RWPE2 (cell line): ENCODE measurements around the gene DIO1.

Experiments used
- ATAC-seq: fragments of 200-7000 bp; cut with Tn5 transposase; 3 replicates; pipeline ENCODE4 v1.9.1; 2021; ENCODE audit warnings: low read depth
- DNase-seq: peaks from one replicate; pipeline ENCODE4 v3.0.0-alpha.2; 2020; ENCODE audit warnings: low spot score
- H3K27ac ChIP-seq: fragments of 450-650 bp; 2 replicates; pipeline ENCODE4 v1.5.1; 2017; ENCODE audit warnings: mild to moderate bottlenecking; ENCODE audit not compliant: poor library complexity, severe bottlenecking
- H3K27me3 ChIP-seq: fragments of 250-450 bp; sonication (Bioruptor Pico); 2 replicates; pipeline ENCODE4 v1.5.1; 2021; ENCODE audit warnings: mild to moderate bottlenecking, moderate library complexity; ENCODE audit not compliant: insufficient read depth, poor library complexity, severe bottlenecking
- H3K36me3 ChIP-seq: fragments of 250-450 bp; sonication (Bioruptor Pico); 2 replicates; pipeline ENCODE4 v1.5.1; 2020; ENCODE audit warnings: low read depth, mild to moderate bottlenecking, moderate library complexity
- H3K4me1 ChIP-seq: fragments of 250-450 bp; sonication (Bioruptor Pico); 2 replicates; pipeline ENCODE4 v1.5.1; 2021; ENCODE audit warnings: mild to moderate bottlenecking, moderate library complexity; ENCODE audit not compliant: insufficient read depth, poor library complexity, severe bottlenecking
- H3K4me3 ChIP-seq: fragments of 250-450 bp; sonication (Bioruptor Pico); 2 replicates; pipeline ENCODE4 v1.5.1; 2021; ENCODE audit warnings: mild to moderate bottlenecking, moderate library complexity; ENCODE audit not compliant: severe bottlenecking
- H3K9me3 ChIP-seq: fragments of 250-450 bp; sonication (Bioruptor Pico); 2 replicates; pipeline ENCODE4 v1.5.1; 2021; ENCODE audit warnings: mild to moderate bottlenecking, moderate library complexity; ENCODE audit not compliant: severe bottlenecking
- CTCF ChIP-seq: fragments of 450-650 bp; IDR thresholded peaks from one replicate; pipeline ENCODE4 v1.5.1; 2017; ENCODE audit warnings: mild to moderate bottlenecking, moderate library complexity; ENCODE audit not compliant: poor library complexity, severe bottlenecking

Gene DIO1

GRCh38 chr1:53931523-53931922, 37.5 kb downstream of the DIO1 start:
- Histone ChIP-seq H3K4me1 (no peaks in the 10 kb centered on the region), H3K27me3 (no peaks in the 10 kb centered on the region), H3K4me3 (no peak overlapping the region), H3K36me3 (peaks cover 60% of the 10 kb centered on the region), H3K27ac (no peak overlapping the region), H3K9me3 (peaks cover 9% of the 10 kb centered on the region)
- DNase-seq (no peak), ATAC-seq (no peak)
- TF ChIP-seq CTCF = no peak

- no peak for TF ChIP-seq CTCF
- Histone ChIP-seq H3K9me3 (peaks cover 9% of the 10 kb centered on the region), H3K27ac (no peak overlapping the region), H3K36me3 (peaks cover 55% of the 10 kb centered on the region), H3K27me3 (no peaks in the 10 kb centered on the region), H3K4me1 (peaks cover 4% of the 10 kb centered on the region), H3K4me3 (no peak overlapping the region)
- DNase-seq (no peak), ATAC-seq (no peak)
Measured at GRCh38 chr1:53934170-53934765, 40.3 kb downstream of the DIO1 start.

- peaks cover 9% of the 10 kb centered on the region for H3K9me3 ChIP-seq
- peaks cover 41% of the 10 kb centered on the region for H3K36me3 ChIP-seq
- H3K27ac ChIP-seq = no peak overlapping the region
- no peak for ATAC-seq
- no peak for TF ChIP-seq CTCF
- no peak for DNase-seq
- no peak overlapping the region for H3K4me3 ChIP-seq
- peaks cover 4% of the 10 kb centered on the region for H3K4me1 ChIP-seq
- H3K27me3 ChIP-seq = no peaks in the 10 kb centered on the region
Measured at GRCh38 chr1:53936430-53936829, 42.4 kb downstream of the DIO1 start.

- Histone ChIP-seq H3K36me3 (peaks cover 43% of the 10 kb centered on the region), H3K27ac (no peak overlapping the region), H3K4me1 (peaks cover 4% of the 10 kb centered on the region), H3K27me3 (no peaks in the 10 kb centered on the region), H3K9me3 (peaks cover 9% of the 10 kb centered on the region), H3K4me3 (no peak overlapping the region)
- no peak for TF ChIP-seq CTCF
- no peak for DNase-seq
- ATAC-seq = peak; percentile 51; the same call in 1 of the 3 replicates
Measured at GRCh38 chr1:53938136-53938830, 44.3 kb downstream of the DIO1 start.
